Spleen (tissue), 11 donors: Measurements from ENCODE around the gene NOD1. TPM values are rescaled to one million over a fixed set of nuclear protein-coding genes. Genes with fewer than 3 reads are reported as not detected.

Experiments
- DNase-seq: peaks from one replicate; pipeline ENCODE4 v3.0.0-alpha.2; 2020
- H3K27ac ChIP-seq, 8 donors: fragments of 200-600 bp; sonication (generic) in 7 of 8; 1 replicate in 4 of 8; 2 replicates in 4 of 8; pipeline versions ENCODE4 v1.5.0 to v1.8.0; 2016 to 2021; ENCODE audit warnings: inconsistent platforms in 4 of 8, mild to moderate bottlenecking in 4 of 8, moderate library complexity in 1 of 8
- H3K27me3 ChIP-seq, 7 donors: fragments of 200-600 bp; sonication (generic) in 6 of 7; replicated peaks in 1 of 7; 1 replicate in 4 of 7; 2 replicates in 3 of 7; pipeline versions ENCODE4 v1.5.0 to v1.8.0; 2016 to 2021; ENCODE audit warnings: inconsistent platforms in 3 of 7, mild to moderate bottlenecking in 1 of 7
- H3K36me3 ChIP-seq, 6 donors: fragments of 200-600 bp; sonication (generic) in 5 of 6; 1 replicate in 4 of 6; 2 replicates in 2 of 6; pipeline versions ENCODE4 v1.5.0 to v1.8.0; 2016 to 2021; ENCODE audit warnings: inconsistent platforms in 2 of 6
- H3K4me1 ChIP-seq, 6 donors: fragments of 200-600 bp; sonication (generic) in 5 of 6; 1 replicate in 3 of 6; 2 replicates in 3 of 6; pipeline versions ENCODE4 v1.5.0 to v1.8.0; 2016 to 2021; ENCODE audit warnings: inconsistent platforms in 3 of 6
- H3K4me3 ChIP-seq, 8 donors: fragments of 200-600 bp; sonication (generic) in 7 of 8; 1 replicate in 4 of 8; 2 replicates in 4 of 8; pipeline versions ENCODE4 v1.5.0 to v1.8.0; 2016 to 2021; ENCODE audit warnings: inconsistent platforms in 4 of 8, mild to moderate bottlenecking in 4 of 8, moderate library complexity in 2 of 8
- H3K9me3 ChIP-seq, 8 donors: fragments of 200-600 bp; sonication (generic) in 7 of 8; 1 replicate in 4 of 8; 2 replicates in 4 of 8; pipeline versions ENCODE4 v1.5.0 to v1.8.0; 2016 to 2021; ENCODE audit warnings: inconsistent platforms in 4 of 8
- POLR2A ChIP-seq, 3 donors: fragments of 450-650 bp; IDR thresholded peaks; one replicate each; pipeline ENCODE4 v1.5.1; 2017; ENCODE audit warnings: antibody characterized with exemption in 3 of 3, mild to moderate bottlenecking in 1 of 3
- POLR2AphosphoS5 ChIP-seq, 3 donors: sonication (generic); formaldehyde crosslinking; IDR thresholded peaks; one replicate each; pipeline ENCODE4 v1.5.1; 2017; ENCODE audit warnings: antibody characterized with exemption in 3 of 3
- WGBS, 5 donors: extraction: QIAGEN DNeasy Blood & Tissue Kit in 3 of 5; methylation state at CpG; one replicate each; pipeline versions ENCODE4 v1.1.5 to v1.1.7; 2013 to 2018; 5-methylcytosine and 5-hydroxymethylcytosine counted together
- intact Hi-C: fragments of 100-400 bp; cut with DNase I; formaldehyde crosslinking; loops from one replicate; pipeline ENCODE4 v1.15.0; 2023; ENCODE audit warnings: low total_unique reads
- polyA plus RNA-seq, 3 donors: library from polyadenylated mRNA; stranded (reverse); fragments of 200-250 nt; gene quantifications; one replicate each; pipeline ENCODE4 v1.2.1, GENCODE V29; 2013
- total RNA-seq, 7 donors: library from RNA; depleted of rRNA in 3 of 7; stranded (reverse); fragments of >200 nt in 3 of 7; fragmentation: NEBNext Ultra II Directional in 4 of 7; extraction: Animal tissue kit (Norgen Biotek cat#: 25700) in 4 of 7; gene quantifications; one replicate each; pipeline versions ENCODE4 v1.1.0 to v1.2.1, GENCODE V29; 2016 to 2021
- TF ChIP-seq, protein P1 (sequence below), 11 experiments: fragments of 200-600 bp in 7 of 11; fragments of 450-650 bp in 4 of 11; sonication (generic) in 4 of 11; IDR thresholded peaks in 8 of 11; conservative IDR thresholded peaks in 3 of 11; 1 replicate in 7 of 11; 2 replicates in 4 of 11; pipeline versions ENCODE4 v1.4.0 to v1.8.0; 2016 to 2021; ENCODE audit warnings: antibody characterized with exemption in 11 of 11, inconsistent platforms in 4 of 11, mild to moderate bottlenecking in 1 of 11
- donor health status: healthy with polysubstance abuse.
- donor health status: DM: no; HTN: no; CAD: no; lungs with moderate emphysema.
- donor health status: DM: no; HTN: no; CAD: no.
- donor health status: Bipolar disorder and iron deficiency.
- donor health status: healthy.
- donor health status: DM: no; HTN: no; CAD: no.
- donor health status: DM: yes; HTN: yes; CAD: no.

NOD1 gene
- total and polyA plus RNA-seq, 10 donors = 11.0 to 40.8 (median 33.5) TPM

GRCh38 chr7:30403477-30403876, 75.1 kb downstream of the NOD1 start:
- peaks cover 0 to 3% (median 0%) of the 10 kb centered on the region in 6 donors for H3K4me1 ChIP-seq
- H3K27ac ChIP-seq = no peak overlapping the region
- 83 to 97% (median 95%) methylated on average over 3 of the region's 3 CpGs for WGBS, 5 donors
- H3K36me3 ChIP-seq = peaks cover 0 to 32% (median 10%) of the 10 kb centered on the region in 6 donors
- no peaks in the 10 kb centered on the region for H3K9me3 ChIP-seq
- TF ChIP-seq POLR2A (IDR thresholded peaks at IDR 0.05) (no peak), POLR2AphosphoS5 (IDR thresholded peaks at IDR 0.05) (no peak)
- TF ChIP-seq, protein P1, sequence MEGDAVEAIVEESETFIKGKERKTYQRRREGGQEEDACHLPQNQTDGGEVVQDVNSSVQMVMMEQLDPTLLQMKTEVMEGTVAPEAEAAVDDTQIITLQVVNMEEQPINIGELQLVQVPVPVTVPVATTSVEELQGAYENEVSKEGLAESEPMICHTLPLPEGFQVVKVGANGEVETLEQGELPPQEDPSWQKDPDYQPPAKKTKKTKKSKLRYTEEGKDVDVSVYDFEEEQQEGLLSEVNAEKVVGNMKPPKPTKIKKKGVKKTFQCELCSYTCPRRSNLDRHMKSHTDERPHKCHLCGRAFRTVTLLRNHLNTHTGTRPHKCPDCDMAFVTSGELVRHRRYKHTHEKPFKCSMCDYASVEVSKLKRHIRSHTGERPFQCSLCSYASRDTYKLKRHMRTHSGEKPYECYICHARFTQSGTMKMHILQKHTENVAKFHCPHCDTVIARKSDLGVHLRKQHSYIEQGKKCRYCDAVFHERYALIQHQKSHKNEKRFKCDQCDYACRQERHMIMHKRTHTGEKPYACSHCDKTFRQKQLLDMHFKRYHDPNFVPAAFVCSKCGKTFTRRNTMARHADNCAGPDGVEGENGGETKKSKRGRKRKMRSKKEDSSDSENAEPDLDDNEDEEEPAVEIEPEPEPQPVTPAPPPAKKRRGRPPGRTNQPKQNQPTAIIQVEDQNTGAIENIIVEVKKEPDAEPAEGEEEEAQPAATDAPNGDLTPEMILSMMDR (IDR thresholded peaks at IDR 0.05 in 8 of 11, conservative IDR thresholded peaks at IDR 0.05 in 3 of 11) = no peak
- H3K4me3 ChIP-seq = no peak overlapping the region
- intact Hi-C loops = no loop called here
- no peaks in the 10 kb centered on the region for H3K27me3 ChIP-seq
- no peak for DNase-seq

DNA sequence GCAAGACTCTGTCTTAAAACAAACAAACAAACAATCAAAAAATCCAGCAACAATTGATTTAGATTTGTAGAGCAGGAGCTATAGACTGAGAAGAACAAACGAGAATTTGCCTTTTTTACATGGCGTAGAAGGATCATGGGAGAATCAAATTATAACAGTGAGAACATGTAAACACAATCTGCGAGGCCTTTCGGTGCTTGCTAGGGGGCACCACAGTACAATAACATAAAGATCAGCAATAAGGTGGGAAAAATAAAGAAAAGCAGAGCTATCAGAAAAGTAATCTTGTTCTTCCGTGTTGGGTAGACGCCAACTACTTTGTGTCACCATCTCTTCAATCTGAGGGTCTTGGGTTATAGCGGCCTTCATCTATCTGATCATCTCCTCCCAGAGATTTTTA, 82.2 kb downstream of the NOD1 start:
- Histone ChIP-seq H3K4me1 (no peaks in the 10 kb centered on the region), H3K9me3 (no peaks in the 10 kb centered on the region), H3K27ac (no peak overlapping the region), H3K36me3 (no peaks in the 10 kb centered on the region), H3K27me3 (no peaks in the 10 kb centered on the region), H3K4me3 (no peak overlapping the region)
- WGBS, 5 donors = 68 to 74% (median 70%) methylated on average over 7 of the region's 7 CpGs
- no peak for DNase-seq
- intact Hi-C loops = no loop called here
- TF ChIP-seq POLR2A (IDR thresholded peaks at IDR 0.05) = no peak
- TF ChIP-seq POLR2AphosphoS5 (IDR thresholded peaks at IDR 0.05) = no peak
- TF ChIP-seq, protein P1 (IDR thresholded peaks at IDR 0.05 in 8 of 11, conservative IDR thresholded peaks at IDR 0.05 in 3 of 11) = peak in 3 of 11 experiments; percentile 22 to 37 (median 24)

GRCh38 chr7:30395676-30396075, 82.9 kb downstream of the NOD1 start:
- 96 to 99% (median 98%) methylated on average over 4 of the region's 4 CpGs for WGBS, 5 donors
- H3K27me3 ChIP-seq = no peaks in the 10 kb centered on the region
- TF ChIP-seq POLR2A (IDR thresholded peaks at IDR 0.05) = no peak
- TF ChIP-seq, protein P1 (IDR thresholded peaks at IDR 0.05 in 8 of 11, conservative IDR thresholded peaks at IDR 0.05 in 3 of 11) = no peak
- TF ChIP-seq POLR2AphosphoS5 (IDR thresholded peaks at IDR 0.05) = no peak
- no peaks in the 10 kb centered on the region for H3K9me3 ChIP-seq
- no peaks in the 10 kb centered on the region for H3K36me3 ChIP-seq
- intact Hi-C loops = no loop called here
- no peak overlapping the region for H3K27ac ChIP-seq
- H3K4me3 ChIP-seq = no peak overlapping the region
- H3K4me1 ChIP-seq = peaks cover 0 to 3% (median 0%) of the 10 kb centered on the region in 6 donors
- no peak for DNase-seq

DNA sequence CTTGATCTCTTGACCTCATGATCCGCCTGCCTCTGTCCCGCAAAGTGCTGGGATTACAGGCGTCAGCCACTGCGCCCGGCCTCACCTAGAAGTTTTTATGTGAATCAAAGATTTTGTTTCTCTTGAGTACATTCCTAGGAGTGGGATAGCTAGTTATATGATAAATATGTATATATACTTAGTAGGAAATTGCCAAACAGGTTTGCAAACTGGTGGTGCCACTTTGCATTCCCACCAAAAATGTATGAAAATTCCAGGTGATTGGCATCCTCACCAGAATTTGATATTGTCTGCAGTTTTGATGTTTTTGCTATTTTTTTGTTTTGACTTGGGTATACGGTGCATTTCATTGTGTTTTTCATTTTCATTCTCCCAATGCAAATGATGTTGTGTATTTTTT, 86.8 kb downstream of the NOD1 start:
- whole genome bisulfite sequencing, 5 donors = 98 to 99% (median 98%) methylated on average over 6 of the region's 6 CpGs
- TF ChIP-seq, protein P1 (IDR thresholded peaks at IDR 0.05 in 8 of 11, conservative IDR thresholded peaks at IDR 0.05 in 3 of 11) = no peak
- TF ChIP-seq POLR2AphosphoS5 (IDR thresholded peaks at IDR 0.05) = no peak
- no peak for TF ChIP-seq POLR2A (IDR thresholded peaks at IDR 0.05)
- no peaks in the 10 kb centered on the region for H3K9me3 ChIP-seq

More for the DNA sequence above, 86.8 kb downstream of the NOD1 start:
- Histone ChIP-seq H3K4me3 (no peak overlapping the region), H3K27ac (no peak overlapping the region), H3K4me1 (peaks cover 0 to 16% (median 4%) of the 10 kb centered on the region in 6 donors), H3K27me3 (no peaks in the 10 kb centered on the region), H3K36me3 (peaks cover 0 to 12% (median 0%) of the 10 kb centered on the region in 6 donors)
- intact Hi-C loops = no loop called here
- DNase-seq = no peak
